ENCODE measurements around the gene PIK3CD. TPM values are rescaled to one million over a fixed set of nuclear protein-coding genes. Genes with fewer than 3 reads are reported as not detected.

The PIK3CD gene
- total and polyA plus RNA-seq, 4 donors: 1.8 to 11.3 (median 3.4) TPM

- Histone ChIP-seq H3K9ac (ENCODE audit: low read depth in 1 of 2, low read length in 2 of 2) (no peak overlapping the region), H3K9me3 (ENCODE audit: control insufficient read depth in 4 of 4, low read length in 3 of 4) (no peaks in the 10 kb centered on the region), H3K4me3 (ENCODE audit: low read depth in 1 of 3, low read length in 3 of 3) (no peak overlapping the region), H3K36me3 (ENCODE audit: control insufficient read depth in 4 of 4, insufficient read depth in 3 of 4, low read depth in 1 of 4, low read length in 3 of 4) (no peaks in the 10 kb centered on the region), H3K27me3 (ENCODE audit: control insufficient read depth in 4 of 4, insufficient read depth in 4 of 4, low read length in 3 of 4) (no peaks in the 10 kb centered on the region), H3K4me1 (ENCODE audit: control insufficient read depth in 4 of 4, insufficient read depth in 4 of 4, low read length in 3 of 4) (peaks cover 0 to 2% (median 0%) of the 10 kb centered on the region in 4 donors), H3K27ac (ENCODE audit: low read depth in 1 of 2, low read length in 2 of 2) (no peak overlapping the region)
- TF ChIP-seq RXRA (IDR thresholded peaks at IDR 0.05) (no peak), YY1 (IDR thresholded peaks at IDR 0.05) (no peak), NR2F2 (IDR thresholded peaks at IDR 0.05) (no peak), SP1 (IDR thresholded peaks at IDR 0.05) (no peak), RAD21 (IDR thresholded peaks at IDR 0.05) (no peak), ATF3 (IDR thresholded peaks at IDR 0.05) (no peak), REST (IDR thresholded peaks at IDR 0.05) (no peak), EGR1 (IDR thresholded peaks at IDR 0.05; ENCODE audit: low read depth in 2 of 2) (no peak), TAF1 (conservative IDR thresholded peaks at IDR 0.05) (no peak), MAX (IDR thresholded peaks at IDR 0.05) (no peak), JUND (IDR thresholded peaks at IDR 0.05) (no peak), HNF4A (conservative IDR thresholded peaks at IDR 0.05) (no peak)
- DNase-seq (ENCODE audit: low spot score): no peak
- WGBS: 68% methylated on average over 6 of the region's 6 CpGs
Measured at GRCh38 chr1:9639227-9639626, 12.3 kb upstream of the PIK3CD start.

- H3K36me3 ChIP-seq (ENCODE audit: control insufficient read depth in 4 of 4, insufficient read depth in 3 of 4, low read depth in 1 of 4, low read length in 3 of 4): no peaks in the 10 kb centered on the region
- WGBS: 68% methylated on average over 8 of the region's 8 CpGs
- DNase-seq (ENCODE audit: low spot score): no peak
- H3K9ac ChIP-seq (ENCODE audit: low read depth in 1 of 2, low read length in 2 of 2): no peak overlapping the region
- TF ChIP-seq NR2F2 (IDR thresholded peaks at IDR 0.05): no peak
- no peak for TF ChIP-seq ZBTB33 (IDR thresholded peaks at IDR 0.05)
- no peaks in the 10 kb centered on the region for H3K27me3 ChIP-seq (ENCODE audit: control insufficient read depth in 4 of 4, insufficient read depth in 4 of 4, low read length in 3 of 4)
- H3K4me1 ChIP-seq (ENCODE audit: control insufficient read depth in 4 of 4, insufficient read depth in 4 of 4, low read length in 3 of 4): peaks cover 0 to 2% (median 0%) of the 10 kb centered on the region in 4 donors
- no peak overlapping the region for H3K4me3 ChIP-seq (ENCODE audit: low read depth in 1 of 3, low read length in 3 of 3)
- H3K9me3 ChIP-seq (ENCODE audit: control insufficient read depth in 4 of 4, low read length in 3 of 4): no peaks in the 10 kb centered on the region
- no peak overlapping the region for H3K27ac ChIP-seq (ENCODE audit: low read depth in 1 of 2, low read length in 2 of 2)
Measured at GRCh38 chr1:9643351-9644256, 7.9 kb upstream of the PIK3CD start.

Data from liver (tissue), 9 donors.